Activated CD8-positive, alpha-beta memory T cell treated with anti-CD3 and anti-CD28 coated beads, Interleukin-2, amount 50 U/mL, for 4 hours (primary cell): ENCODE results near the gene OSBPL8.

Experiments used
- DNase-seq: peaks from one replicate; pipeline ENCODE4 v3.0.0-alpha.2; 2020

The OSBPL8 gene

GRCh38 chr12:76555797-76556196 is 3.8 kb downstream of the OSBPL8 start:
- DNase-seq = no peak

DNA sequence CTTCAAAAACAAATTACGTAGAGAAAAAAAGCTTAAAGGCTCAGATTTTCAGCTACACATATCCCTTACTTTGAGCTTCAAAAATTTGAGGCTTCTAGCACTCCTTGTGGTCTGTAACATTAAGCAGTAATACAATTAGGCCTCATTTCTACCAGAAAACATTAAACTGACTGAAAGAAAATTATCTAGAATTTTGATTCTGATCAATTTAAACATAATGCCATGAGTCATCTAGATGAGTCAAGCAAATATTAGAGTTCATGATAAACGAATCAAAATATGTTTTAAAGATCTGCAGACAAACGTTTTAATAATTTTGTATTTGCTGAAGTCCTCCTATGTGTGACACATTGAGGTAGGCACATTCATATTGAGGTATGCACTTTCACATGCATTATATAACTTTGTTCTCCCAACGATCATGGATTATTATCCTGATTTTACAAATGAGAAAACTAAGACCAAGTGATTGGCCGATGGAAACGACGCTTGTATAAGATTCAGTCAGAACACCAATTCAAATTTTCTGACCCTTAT is 4.3 kb downstream of the OSBPL8 start:
- no peak for DNase-seq

- no peak for DNase-seq
Observed at GRCh38 chr12:76554405-76555230, 5.0 kb downstream of the OSBPL8 start.

DNA sequence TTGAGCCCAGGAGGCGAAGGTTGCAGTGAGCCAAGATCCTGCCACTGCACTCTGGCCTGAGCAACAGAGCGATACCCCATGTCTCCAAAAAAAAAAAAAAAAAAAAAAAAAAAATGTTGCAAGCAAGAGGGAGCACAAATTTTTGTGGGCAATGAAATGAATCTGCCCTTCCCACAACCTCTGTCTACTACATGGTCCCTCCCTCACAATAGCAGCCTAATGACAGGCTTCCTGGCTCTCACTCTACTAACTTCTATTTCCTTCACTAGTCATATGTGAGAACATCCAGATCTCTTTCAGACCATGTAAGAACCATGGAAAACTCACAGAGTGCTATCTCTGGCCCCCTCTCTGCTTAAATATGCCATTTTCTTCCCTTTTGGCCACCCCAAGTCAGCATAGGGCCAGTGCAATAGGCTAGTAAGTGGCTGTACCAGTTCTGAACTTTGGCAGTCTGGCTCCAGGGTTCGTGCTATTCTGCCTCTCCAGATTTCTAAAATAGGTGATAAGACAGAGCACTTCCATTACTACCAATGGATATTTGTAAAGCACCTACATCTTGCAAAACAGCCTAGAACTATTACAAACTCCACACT is 7.1 kb downstream of the OSBPL8 start:
- DNase-seq = no peak

DNA sequence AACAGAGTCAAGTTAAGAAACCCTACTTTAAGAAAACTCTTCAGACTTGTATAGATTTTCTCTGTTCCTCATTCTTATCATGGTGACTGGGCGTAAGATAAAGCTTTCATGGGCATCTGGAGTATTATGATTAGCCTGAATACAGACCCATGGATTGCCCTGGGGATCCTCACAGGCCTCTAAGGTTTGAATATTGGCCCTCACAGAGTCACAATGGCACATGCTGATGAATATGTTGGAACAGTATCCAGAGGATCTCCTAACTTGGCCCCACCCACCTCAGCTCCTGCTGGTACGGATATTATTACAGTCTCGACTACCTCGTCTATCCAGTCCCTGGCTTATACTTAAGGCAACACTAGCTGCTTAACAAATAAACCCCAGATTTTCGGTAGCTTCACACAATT is 8.1 kb downstream of the OSBPL8 start:
- no peak for DNase-seq

- no peak for DNase-seq
Observed at GRCh38 chr12:76549131-76549530, 10.4 kb downstream of the OSBPL8 start.

DNA sequence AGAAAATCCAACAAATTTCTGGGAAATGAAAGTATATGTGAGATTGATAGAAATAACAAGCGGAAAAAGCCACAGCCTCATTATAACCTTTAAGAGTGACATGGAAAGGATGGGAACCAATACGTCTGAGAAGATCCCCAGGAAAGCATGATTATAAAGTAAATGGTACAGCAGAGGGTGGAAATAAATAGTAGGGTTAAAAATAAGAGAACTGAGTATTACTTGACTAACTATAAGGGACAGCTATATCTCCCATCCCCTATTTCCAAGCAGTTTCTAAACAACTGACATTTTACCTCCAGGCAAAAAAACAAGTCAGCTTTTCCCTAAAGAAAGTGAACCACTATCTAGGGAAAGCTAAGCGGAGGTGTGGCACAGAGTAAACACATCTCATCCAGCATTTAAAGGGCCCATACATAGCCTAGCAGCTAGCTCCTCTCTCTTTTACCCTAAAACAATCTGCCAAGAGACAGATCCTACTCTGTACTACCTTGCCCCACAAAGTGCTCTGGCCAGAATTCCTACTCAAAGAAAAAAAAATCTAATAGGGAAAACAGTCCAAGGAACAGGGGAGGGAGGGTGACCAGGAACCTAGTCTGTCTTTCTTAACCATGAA is 11.2 kb downstream of the OSBPL8 start:
- DNase-seq = no peak

GRCh38 chr12:76547526-76547925 is 12.0 kb downstream of the OSBPL8 start:
- DNase-seq = no peak

DNA sequence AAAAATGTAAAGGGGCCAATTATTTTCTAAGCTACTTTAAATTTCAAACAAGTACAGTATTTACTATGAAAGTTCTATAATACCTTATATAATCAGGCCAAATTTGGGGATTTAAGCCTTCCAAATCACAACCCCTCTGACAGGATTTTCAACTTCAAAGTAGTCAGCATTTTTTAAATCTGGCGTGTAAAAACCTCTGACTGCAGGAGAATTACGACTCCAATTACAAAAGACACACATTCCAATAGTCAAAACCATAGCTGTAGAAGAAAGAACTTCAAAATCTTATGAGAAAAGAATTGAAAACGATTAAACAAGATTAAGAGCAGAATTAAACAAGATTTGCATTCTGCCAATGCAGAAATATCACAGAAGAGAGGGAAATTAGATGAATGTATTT is 12.7 kb downstream of the OSBPL8 start:
- DNase-seq = no peak

DNA sequence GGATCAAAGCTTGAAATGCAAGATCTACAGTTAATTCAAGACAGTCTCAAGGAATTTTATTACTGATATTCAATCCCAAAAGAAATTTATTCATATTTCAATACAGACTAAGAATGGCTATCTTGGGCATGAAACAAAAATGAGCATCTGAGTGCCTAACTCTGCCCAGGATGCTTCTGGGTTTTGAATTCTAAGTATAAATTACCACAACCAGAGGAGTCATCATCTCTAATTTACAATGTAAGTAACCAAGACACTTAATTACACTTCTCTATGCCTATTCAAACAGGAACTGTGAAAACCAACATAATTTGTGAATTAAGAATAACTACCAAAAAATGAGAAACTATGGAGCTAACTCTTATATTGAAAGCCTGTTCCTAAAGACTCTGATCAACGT is 14.1 kb downstream of the OSBPL8 start:
- no peak for DNase-seq

DNA sequence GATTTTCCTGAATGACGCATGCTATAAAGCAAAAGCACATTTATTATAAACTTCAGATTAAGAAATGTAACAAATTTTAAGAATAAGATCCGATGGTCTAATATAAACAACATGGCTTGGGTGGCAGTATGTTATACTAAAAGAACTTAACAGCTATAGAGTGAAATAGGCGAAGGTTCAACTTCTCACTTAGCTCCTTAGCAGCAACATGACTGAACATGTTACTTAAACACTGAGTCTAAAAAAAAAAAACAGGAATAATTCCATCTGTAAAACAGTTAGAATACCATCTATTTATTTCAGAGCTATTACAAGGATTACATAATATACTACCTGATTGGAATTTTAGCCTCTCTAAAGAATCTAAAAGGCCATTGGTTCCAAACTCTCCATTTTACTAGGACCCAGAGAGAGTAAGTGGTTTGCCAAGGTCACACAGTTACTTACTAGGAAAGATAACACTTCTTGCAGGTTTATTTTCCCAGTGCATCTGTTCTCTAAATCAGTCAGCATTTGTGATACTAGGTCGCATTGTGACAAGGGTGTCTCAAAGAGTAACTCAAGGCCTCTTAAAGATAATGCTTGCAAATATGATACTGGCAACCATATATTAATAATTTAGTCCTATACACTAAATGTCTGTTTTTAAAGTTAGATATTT is 14.8 kb downstream of the OSBPL8 start:
- DNase-seq = no peak

GRCh38 chr12:76543813-76544347 is 15.7 kb downstream of the OSBPL8 start:
- DNase-seq = no peak

DNA sequence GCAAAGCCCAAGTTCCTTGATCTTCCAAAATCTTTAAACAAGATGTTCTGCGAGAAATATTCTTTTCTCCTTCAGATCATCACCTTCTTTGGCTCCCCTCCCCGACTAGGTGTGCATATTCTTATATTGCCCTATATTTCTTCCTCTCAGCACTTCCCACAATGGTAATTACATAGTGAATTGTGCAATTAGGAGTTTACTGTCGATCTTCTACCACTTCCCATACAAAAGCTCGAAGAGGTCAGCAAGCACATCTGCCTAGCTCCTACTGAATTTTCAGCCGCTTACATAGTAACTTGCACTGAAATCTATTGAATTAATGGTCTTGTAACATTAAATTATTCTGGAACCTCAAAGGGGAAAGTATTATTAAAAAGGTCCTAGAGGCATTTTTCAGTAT is 16.7 kb downstream of the OSBPL8 start:
- DNase-seq = no peak

DNA sequence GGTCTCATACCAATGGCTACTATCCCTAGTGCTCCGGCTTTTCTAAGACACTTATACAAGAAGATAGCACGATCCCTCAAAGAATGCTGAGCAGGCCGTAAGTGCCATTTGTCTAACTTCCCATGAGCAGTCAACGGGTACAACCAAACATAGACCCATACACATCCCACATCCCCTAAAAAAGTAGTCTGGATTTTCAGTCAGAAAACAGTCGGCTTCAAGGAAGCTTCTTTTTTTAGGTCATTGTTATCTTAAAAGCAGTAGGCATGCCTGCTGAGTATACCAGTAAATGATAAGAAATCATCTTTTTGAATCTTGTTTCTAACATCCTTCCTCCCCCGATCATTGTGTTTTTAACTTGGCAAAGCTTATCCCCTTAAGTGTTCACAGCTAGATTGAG is 19.8 kb downstream of the OSBPL8 start:
- DNase-seq = no peak

- DNase-seq = no peak
Observed at GRCh38 chr12:76537923-76538322, 21.6 kb downstream of the OSBPL8 start.

DNA sequence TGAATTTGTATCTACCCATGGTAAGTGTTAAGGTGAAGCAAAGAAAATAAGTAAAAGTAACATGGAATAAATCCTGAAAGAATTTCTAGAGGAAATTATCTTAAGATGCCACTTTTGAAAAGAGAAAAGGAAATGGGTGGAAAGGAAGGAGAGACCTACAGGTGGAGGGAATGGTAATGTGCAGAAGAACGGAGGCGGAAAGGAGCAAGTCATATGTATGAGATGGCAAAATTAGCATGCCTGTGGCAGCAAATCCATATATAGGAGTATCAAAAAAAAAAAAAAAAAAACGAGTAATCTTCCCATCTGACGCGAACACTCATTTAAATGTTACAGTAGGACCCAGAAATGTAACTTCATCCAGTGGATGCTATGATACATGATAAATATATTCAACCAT is 23.0 kb downstream of the OSBPL8 start:
- DNase-seq = no peak

DNA sequence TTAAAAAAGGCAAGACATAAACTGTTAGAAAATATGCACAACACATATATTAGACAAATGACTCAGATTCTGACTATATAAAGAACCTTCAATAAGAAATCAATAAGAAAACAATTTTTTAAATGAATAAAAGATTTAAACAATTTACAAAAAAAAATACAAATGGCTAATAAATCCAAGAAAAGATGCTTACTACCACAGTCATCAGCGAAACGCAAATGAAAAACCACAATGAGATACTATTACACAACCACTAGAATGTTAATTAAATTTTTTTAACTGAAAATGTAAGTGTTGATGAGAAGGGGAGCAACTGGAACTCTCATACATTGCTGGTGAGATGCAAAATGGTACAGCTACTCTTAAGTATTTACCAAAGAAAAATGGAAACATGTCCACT is 24.4 kb downstream of the OSBPL8 start:
- no peak for DNase-seq

GRCh38 chr12:76533331-76533730 is 26.2 kb downstream of the OSBPL8 start:
- DNase-seq = no peak

DNA sequence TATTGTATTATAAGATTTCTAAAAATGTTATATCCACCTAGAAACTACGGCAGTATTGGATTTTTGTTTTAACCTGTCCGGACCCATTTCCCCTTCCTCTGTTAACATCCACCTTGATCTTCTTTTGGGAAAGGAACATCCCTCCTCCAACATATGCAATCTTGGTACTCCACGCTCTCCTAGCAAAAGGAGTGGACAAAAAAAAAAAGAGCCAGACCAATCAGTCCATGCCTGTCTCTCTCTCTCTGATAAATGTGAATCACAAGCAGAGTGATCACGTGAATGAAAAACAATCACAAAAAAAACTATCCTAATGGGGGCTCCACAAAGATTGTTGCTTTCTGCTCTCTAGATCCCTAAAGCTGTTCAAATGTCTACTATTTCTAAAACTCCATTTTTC is 27.1 kb downstream of the OSBPL8 start:
- no peak for DNase-seq

DNA sequence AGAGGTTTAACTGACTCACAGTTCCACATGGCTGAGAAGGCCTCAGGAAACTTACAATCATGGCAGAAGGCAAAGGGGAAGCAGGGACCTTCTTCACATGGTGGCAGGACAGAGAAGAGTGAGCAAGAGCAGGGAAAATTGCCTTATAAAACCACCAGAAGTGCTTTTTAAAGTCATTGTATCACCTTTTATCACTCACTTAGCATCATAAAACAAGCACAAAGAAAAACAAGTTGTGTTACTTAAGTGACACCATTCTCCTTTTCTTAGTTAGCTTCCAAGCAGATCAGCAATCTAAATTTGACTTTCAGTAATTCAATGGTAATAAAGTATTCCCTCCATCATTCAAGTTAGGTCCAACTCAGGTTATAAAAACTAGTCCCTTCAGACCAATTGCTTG is 28.5 kb downstream of the OSBPL8 start:
- DNase-seq = no peak

DNA sequence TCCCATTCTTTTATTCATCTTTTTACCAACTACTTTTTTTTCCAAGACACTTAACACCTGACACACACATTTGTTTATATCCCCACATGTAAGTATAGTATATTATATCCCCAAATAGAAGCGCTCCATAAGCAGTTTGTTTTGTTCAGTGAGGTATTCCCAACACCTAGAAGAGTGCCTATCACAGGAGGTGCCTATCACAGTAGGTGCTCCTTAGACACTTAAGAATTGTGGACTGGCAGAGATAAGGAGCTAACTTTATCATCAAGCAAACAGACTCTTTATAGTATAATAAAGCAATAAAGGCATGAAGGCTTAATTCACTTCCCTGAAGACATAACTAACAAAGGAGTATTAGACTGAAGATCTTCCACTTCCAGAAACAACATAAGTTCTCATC is 29.1 kb downstream of the OSBPL8 start:
- DNase-seq = no peak

DNA sequence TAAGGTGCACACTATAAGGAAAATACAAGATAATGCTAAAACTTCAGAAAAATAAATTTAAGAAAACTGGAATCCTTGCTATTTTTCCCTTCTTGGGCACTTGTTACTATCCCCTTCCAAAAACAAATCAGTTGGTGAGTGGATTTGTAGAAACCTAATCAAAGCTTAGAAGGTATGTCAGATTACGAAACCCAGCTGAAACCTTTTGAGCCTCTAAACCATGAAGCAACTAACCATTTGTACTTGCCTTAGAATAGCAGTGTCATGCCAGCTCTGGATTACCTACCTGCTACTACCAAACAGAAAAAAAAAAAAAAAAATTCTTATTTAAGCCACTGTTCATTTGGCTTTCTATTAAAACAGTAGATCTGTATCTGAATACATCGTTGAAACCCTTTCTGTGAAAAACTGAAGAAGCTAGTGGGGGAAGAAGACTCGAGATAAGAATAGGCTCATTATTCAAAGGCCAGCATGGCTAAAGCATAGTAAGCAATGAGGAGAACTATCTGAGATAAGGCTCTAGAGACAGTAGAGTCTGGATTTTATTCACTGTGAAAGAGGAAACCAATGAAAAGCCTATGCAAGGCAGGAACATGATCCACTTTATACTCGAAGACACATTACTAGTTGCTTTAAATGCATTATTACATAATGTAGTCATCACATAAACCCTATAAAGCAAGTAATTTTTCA is 30.2 kb downstream of the OSBPL8 start:
- DNase-seq = no peak

- DNase-seq = no peak
Observed at GRCh38 chr12:76523408-76523807, 36.2 kb downstream of the OSBPL8 start.
